GM18519 (cell line): Measurements from ENCODE around the gene BZW2.

Source experiments
- ATAC-seq: cut with Tn5 transposase; IDR thresholded peaks from one replicate; pipeline ENCODE4 v1.9.1; 2021; ENCODE audit warnings: mild to moderate bottlenecking, moderate library complexity; ENCODE audit not compliant: unreplicated experiment, low FRiP score

Gene BZW2

DNA sequence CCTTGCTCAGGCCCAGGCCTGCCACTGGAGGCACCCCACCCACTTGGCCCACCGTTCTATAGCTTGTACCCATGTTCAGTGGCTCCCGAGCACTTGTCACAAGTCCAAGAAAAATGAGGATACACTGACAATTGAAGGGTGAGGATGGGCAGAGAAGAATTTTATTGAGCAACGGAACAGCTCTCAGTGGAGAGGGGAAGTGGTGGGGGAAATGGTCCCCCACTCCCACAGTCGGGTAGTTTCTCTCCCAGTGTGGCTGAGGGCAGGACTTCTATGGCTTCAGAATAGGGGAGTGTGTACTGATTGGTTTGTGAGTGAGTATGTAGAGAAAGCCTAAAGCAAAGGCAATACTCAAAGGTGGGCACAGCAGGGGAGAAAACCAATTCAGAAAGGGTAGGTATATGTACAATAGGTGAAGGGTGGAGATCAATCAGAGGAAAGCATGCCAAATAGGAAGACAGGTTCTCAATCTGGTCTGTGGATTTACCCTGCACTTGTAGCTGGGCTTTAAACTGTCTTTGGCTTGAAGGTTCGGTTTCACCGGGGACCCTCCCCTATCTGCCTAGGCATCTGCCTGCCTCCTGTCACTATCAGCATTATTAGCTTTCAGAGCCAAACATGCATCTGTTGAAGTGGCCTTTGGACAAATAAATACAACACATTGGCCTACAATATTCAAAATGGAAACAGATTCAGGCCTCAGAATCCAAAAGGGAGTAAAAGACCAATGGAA lies 98.7 kb downstream of the BZW2 start:
- no peak for ATAC-seq

DNA sequence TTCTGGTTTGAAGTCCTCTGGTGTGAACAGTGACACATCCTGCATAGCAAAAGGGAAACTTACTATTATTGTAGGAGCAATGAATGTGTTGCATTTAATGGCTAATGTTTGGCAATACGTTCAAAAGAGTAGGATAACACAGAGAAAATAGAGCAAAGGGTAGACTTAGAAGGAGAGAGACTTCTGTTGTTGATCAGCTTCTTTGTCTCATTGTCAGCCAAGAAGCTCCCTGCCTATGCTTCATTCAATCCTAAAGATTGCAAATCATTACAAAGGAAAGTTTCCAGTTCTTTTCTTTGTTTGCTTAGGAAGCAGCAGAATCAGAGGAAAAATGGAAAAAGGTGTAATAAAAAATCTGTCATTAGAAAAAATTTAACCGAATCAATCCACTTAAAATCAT lies 99.7 kb downstream of the BZW2 start:
- no peak for ATAC-seq

DNA sequence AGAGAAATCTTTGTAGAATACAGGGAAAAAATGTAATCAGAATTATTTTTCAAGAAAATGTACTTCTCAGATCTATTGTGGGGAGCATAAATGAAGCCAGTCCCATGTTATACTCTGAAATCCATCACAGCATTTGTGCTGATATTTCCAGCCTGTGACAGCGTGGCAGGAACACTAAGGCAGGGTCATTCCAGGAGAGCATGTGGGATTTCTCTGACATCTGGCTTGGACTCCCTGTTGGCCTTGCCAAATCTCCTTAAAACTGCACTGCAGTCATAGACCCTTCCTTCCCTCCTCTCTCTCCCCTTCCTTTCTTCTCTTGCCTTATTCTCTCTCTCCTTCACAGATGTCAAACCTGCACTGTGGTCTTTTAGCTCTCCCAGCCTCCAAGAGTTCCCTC lies 101.1 kb downstream of the BZW2 start:
- no peak for ATAC-seq

DNA sequence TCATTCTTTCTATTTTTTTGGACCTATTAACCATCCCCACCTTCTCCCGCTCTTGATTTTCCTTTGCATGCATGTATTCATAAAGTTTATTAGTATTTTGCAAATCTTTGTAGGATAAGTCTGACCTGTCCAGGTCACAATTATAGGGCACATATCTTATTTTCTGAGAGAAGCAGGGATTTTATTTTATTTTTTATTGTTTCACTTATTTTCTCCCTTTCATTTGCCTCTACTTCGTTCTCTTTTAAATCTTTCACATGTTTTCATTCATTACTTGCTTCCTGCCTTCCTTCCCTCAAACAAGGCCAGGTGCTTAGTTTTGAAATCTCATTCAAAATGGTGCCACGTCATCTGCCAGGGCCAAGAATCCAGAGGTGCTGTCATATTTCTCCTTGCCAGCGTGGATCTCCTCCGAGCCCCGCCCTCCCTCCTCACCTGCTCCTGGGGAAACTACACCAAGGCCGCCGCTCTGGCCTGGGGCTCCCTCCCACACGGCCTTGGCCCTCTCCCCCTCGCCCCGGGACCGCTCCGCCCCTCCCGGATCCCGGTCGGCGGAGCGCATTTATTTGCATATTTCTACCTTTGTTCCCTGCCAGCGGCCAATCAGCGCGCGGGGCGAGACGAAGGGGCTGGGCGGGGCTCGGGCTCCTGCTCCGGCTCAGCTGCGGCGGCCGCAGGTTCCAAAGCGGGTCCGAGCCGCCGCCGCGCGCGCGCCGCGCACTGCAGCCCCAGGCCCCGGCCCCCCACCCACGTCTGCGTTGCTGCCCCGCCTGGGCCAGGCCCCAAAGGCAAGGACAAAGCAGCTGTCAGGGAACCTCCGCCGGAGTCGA lies 107.3 kb downstream of the BZW2 start, which contains the start of gene TSPAN13:
Gene TSPAN13, plus strand, starts transcription at position 654 of the 830 bp plus-strand sequence. CDS start 213 bp downstream, outside the sequence.
- ATAC-seq: peak; percentile 85

DNA sequence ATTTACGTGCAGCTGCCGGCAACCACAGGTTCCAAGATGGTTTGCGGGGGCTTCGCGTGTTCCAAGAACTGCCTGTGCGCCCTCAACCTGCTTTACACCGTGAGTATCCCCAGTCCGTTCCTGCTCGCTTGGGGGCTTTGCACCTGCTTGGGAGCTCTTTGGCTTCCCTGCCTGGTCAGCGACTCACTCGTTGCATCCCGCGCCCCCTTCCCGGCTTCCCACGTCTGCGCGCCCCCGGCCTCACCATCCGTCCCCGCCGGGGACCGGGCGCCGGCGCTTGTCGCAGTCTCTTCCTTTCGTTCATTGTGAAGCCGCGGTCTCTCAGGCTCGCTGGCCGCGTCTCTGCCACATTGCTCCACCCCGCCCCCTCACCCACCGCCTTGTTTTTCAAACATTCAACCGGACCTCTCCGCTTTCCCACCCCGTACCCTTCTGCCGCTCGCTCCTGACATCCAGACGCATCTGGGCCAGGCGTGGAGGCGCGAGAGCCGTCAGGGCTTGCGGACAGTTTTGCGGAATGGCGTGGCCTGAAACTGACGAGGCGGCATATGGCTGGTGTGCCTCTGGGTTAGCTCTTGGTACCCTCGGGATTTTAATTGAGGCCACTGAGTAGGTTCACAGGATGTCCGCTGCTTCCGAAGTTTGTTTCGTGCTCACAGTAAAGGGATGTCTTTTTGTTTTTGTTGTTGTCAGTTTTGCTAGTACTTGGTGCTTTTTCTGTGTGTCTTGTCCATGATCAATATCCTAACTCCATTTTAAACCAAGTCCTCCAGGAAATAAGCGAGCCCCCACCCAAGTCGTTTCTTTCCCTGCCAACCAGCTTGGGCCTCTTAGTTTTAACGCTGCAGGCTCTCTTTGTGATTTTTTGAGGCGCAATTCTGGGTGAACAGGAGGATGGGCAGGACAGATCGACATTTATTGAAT lies 108.2 kb downstream of the BZW2 start:
- no peak for ATAC-seq

DNA sequence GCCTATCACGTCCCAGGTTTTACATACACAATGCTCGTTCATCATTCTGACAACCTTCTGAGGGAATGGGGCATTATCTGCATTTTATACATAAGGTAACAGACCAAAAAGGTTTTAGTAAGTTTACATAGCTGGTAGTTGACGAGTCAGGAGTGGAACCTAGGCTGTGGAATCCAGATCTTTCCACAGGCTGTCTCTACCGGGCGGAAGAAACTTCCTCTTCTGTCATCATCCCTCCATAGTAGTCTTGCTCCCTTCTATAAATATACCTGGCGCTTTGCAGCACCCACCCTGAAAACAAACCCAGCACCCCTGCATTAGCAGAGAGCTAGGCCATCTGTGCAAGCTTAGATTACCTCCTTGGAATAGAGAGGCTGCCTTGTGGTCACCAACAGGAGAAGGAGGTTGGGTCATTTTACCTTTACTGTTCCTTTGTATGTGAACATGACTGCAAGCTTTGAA lies 108.9 kb downstream of the BZW2 start:
- no peak for ATAC-seq

DNA sequence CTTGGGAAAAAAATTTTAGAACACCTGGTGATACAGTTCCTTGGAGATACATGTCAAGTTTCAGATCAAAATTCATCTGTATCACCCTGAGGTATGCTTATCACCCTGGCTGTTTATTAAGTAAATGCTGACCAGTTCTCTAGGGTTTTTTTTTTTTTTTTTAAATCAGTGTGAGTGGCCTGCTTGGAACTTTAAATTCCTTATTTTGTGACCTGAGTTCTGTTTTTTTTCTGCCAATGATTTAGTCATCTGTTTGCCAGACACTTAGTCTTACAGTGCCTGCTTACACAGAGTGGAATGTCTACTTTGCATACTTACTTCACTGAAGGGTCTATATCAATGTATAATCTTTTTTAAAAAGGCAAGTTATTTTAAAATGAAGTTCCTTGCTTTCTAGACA lies 109.4 kb downstream of the BZW2 start:
- no peak for ATAC-seq
